Neuronal stem cell (in vitro differentiated cells): ENCODE measurements around the gene PLCXD1. TPM values are rescaled to one million over a fixed set of nuclear protein-coding genes. Genes with fewer than 3 reads are reported as not detected.
"Not testable (repeated sequence)": the region's sequence is repeated elsewhere in the genome, so short reads cannot be mapped to it uniquely, and the experiment has no call there.

Experiments
- DNase-seq: peaks from one replicate; pipeline ENCODE4 v3.0.0-alpha.2; 2013; ENCODE audit warnings: low spot score
- H2AFZ ChIP-seq: one replicate; pipeline ENCODE4 v1.6.1; 2013; ENCODE audit warnings: mild to moderate bottlenecking, low read length, inconsistent platforms
- H2AK5ac ChIP-seq: 2 replicates; pipeline ENCODE4 v1.6.1; 2013; ENCODE audit warnings: low read depth, mild to moderate bottlenecking, inconsistent platforms, low read length, moderate library complexity, mixed read lengths
- H2BK120ac ChIP-seq: 2 replicates; pipeline ENCODE4 v1.6.1; 2013; ENCODE audit warnings: low read depth, mild to moderate bottlenecking, inconsistent platforms, low read length, moderate library complexity, mixed read lengths
- H2BK12ac ChIP-seq: one replicate; pipeline ENCODE4 v1.6.1; 2013; ENCODE audit warnings: low read length, inconsistent platforms
- H2BK15ac ChIP-seq: 2 replicates; pipeline ENCODE4 v1.6.1; 2013; ENCODE audit warnings: mild to moderate bottlenecking, low read length, inconsistent platforms, mixed read lengths
- H2BK5ac ChIP-seq: one replicate; pipeline ENCODE4 v1.6.1; 2013; ENCODE audit warnings: inconsistent platforms, mild to moderate bottlenecking, low read length, moderate library complexity
- H3K14ac ChIP-seq: one replicate; pipeline ENCODE4 v1.6.1; 2013; ENCODE audit warnings: low read length, inconsistent platforms
- H3K18ac ChIP-seq: 2 replicates; pipeline ENCODE4 v1.6.1; 2013; ENCODE audit warnings: low read length, inconsistent platforms
- H3K23ac ChIP-seq: 2 replicates; pipeline ENCODE4 v1.6.1; 2013; ENCODE audit warnings: low read depth, mild to moderate bottlenecking, mixed read lengths, low read length, inconsistent platforms; ENCODE audit not compliant: poor library complexity
- H3K27ac ChIP-seq: replicated peaks from 3 replicates; pipeline ENCODE4 v1.5.1; 2013; ENCODE audit warnings: low read length, inconsistent platforms
- H3K27me3 ChIP-seq, 3 experiments: 2 replicates each; pipeline ENCODE4 v1.6.1; 2013; ENCODE audit warnings: low read length in 3 of 3, mild to moderate bottlenecking in 2 of 3, inconsistent platforms in 1 of 3, low read depth in 1 of 3, mixed read lengths in 1 of 3, moderate library complexity in 1 of 3; ENCODE audit not compliant: control insufficient read depth in 3 of 3, insufficient read depth in 3 of 3
- H3K36me3 ChIP-seq, 2 donors: replicated peaks in 1 of 2; 2 replicates each; pipeline ENCODE4 v1.6.1; 2013; ENCODE audit warnings: low read length in 2 of 2; ENCODE audit not compliant: control insufficient read depth in 2 of 2, insufficient read depth in 2 of 2
- H3K4ac ChIP-seq: 2 replicates; pipeline ENCODE4 v1.6.1; 2013; ENCODE audit warnings: inconsistent platforms, mild to moderate bottlenecking, low read length, moderate library complexity
- H3K4me1 ChIP-seq, 2 donors: 1 replicate in 1 of 2; 2 replicates in 1 of 2; pipeline ENCODE4 v1.6.1; 2013; ENCODE audit warnings: low read length in 2 of 2, low read depth in 1 of 2; ENCODE audit not compliant: control insufficient read depth in 2 of 2, insufficient read depth in 1 of 2
- H3K4me2 ChIP-seq: one replicate; pipeline ENCODE4 v1.6.1; 2013; ENCODE audit warnings: mild to moderate bottlenecking, low read length, inconsistent platforms; ENCODE audit not compliant: insufficient read depth, poor library complexity, severe bottlenecking
- H3K4me3 ChIP-seq, 2 donors: 2 replicates each; pipeline ENCODE4 v1.5.1; 2013; ENCODE audit warnings: low read length in 2 of 2, mild to moderate bottlenecking in 2 of 2, inconsistent platforms in 1 of 2, moderate library complexity in 1 of 2
- H3K79me1 ChIP-seq: one replicate; pipeline ENCODE4 v1.6.1; 2013; ENCODE audit warnings: low read depth, mild to moderate bottlenecking, inconsistent platforms, low read length, moderate library complexity
- H3K9ac ChIP-seq: one replicate; pipeline ENCODE4 v1.6.1; 2013; ENCODE audit warnings: mild to moderate bottlenecking, low read depth, low read length, inconsistent platforms; ENCODE audit not compliant: poor library complexity
- H3K9me3 ChIP-seq, 2 donors: replicated peaks in 1 of 2; 2 replicates each; pipeline versions ENCODE3 to v1.6.1; 2013; ENCODE audit warnings: low read length in 2 of 2, mild to moderate bottlenecking in 2 of 2, inconsistent platforms in 1 of 2, low read depth in 1 of 2, mixed read lengths in 1 of 2, moderate library complexity in 1 of 2; ENCODE audit not compliant: control insufficient read depth in 2 of 2, insufficient read depth in 1 of 2
- H4K8ac ChIP-seq: one replicate; pipeline ENCODE4 v1.6.1; 2013; ENCODE audit warnings: low read depth, mild to moderate bottlenecking, inconsistent platforms, low read length, moderate library complexity
- H4K91ac ChIP-seq: one replicate; pipeline ENCODE4 v1.6.1; 2013; ENCODE audit warnings: low read length, low read depth, mild to moderate bottlenecking, inconsistent platforms; ENCODE audit not compliant: poor library complexity
- WGBS, 2 donors: extraction: QIAGEN DNeasy Blood & Tissue Kit; methylation state at CpG; one replicate each; pipeline ENCODE4 v1.1.7; 2013; ENCODE audit warnings: missing lambda C conversion rate in 2 of 2, mixed read lengths in 1 of 2; ENCODE audit not compliant: insufficient read length in 2 of 2, insufficient replicate concordance in 1 of 2; ENCODE audit errors: extremely low coverage in 2 of 2; 5-methylcytosine and 5-hydroxymethylcytosine counted together
- polyA plus RNA-seq, 2 experiments: library from polyadenylated mRNA; stranded (reverse); fragments of 200-250 nt; gene quantifications; one replicate each; pipeline ENCODE4 v1.2.3, GENCODE V29; 2013

The PLCXD1 gene
- polyA plus RNA-seq (2013, experiment 1 of 2): 32.6 TPM
- polyA plus RNA-seq (2013, experiment 2 of 2): 33.7 TPM

- no peak within 1 kb of the TSS for H4K91ac ChIP-seq
- no CpG with 5 or more reads among the region's 25 CpGs for WGBS, 2 donors
Measured at GRCh38 chrX:281166-281999, at the start of gene PLCXD1. PLCXD1 (plus strand) TSS chrX:281381; CDS start chrX:284188, 2,807 bp downstream.

GRCh38 chrX:231637-232277, 49.4 kb upstream of the PLCXD1 start:
- H3K4ac ChIP-seq, H3K18ac ChIP-seq, H4K8ac ChIP-seq, H3K27ac ChIP-seq, H3K27me3 ChIP-seq, H3K79me1 ChIP-seq, DNase-seq, H3K4me2 ChIP-seq, H3K4me1 ChIP-seq, H2AK5ac ChIP-seq, H3K9me3 ChIP-seq, H2BK5ac ChIP-seq, H3K9ac ChIP-seq, H3K14ac ChIP-seq, H2BK15ac ChIP-seq, H2BK12ac ChIP-seq, H2AFZ ChIP-seq, H3K23ac ChIP-seq, H2BK120ac ChIP-seq, H3K4me3 ChIP-seq, H4K91ac ChIP-seq, H3K36me3 ChIP-seq: not testable (repeated sequence)
- WGBS, 2 donors: no CpG with 5 or more reads among the region's 45 CpGs

More at GRCh38 chrX:281166-281999, at the start of gene PLCXD1:
- peak within 1 kb of the TSS; percentile 96 for H3K18ac ChIP-seq
- H3K4ac ChIP-seq: no peak within 1 kb of the TSS
- peaks cover 0 to 8% of the 10 kb centered on the region in 2 donors for H3K4me1 ChIP-seq
- H3K9me3 ChIP-seq: peaks cover 3 to 8% of the 10 kb centered on the region in 2 donors
- H2AK5ac ChIP-seq: peak within 1 kb of the TSS; percentile 92
- peak within 1 kb of the TSS; percentile 97 for H3K14ac ChIP-seq
- no peak within 1 kb of the TSS for H4K8ac ChIP-seq
- H3K23ac ChIP-seq: peak within 1 kb of the TSS; percentile 73
- peak within 1 kb of the TSS; percentile 81 for H2BK15ac ChIP-seq
- H3K79me1 ChIP-seq: peaks cover 21% of the 10 kb centered on the region
- peak within 1 kb of the TSS; percentile 98 for H3K27ac ChIP-seq
- DNase-seq: peak; percentile 73
- peak within 1 kb of the TSS; percentile 78 for H3K9ac ChIP-seq
- H3K27me3 ChIP-seq: peaks cover 0 to 5% (median 0%) of the 10 kb centered on the region in 3 experiments
- peaks cover 22 to 26% of the 10 kb centered on the region in 2 donors for H3K36me3 ChIP-seq
- peak within 1 kb of the TSS; percentile 67 for H2AFZ ChIP-seq
- H2BK120ac ChIP-seq: peak within 1 kb of the TSS; percentile 61
- peak within 1 kb of the TSS; percentile 73 for H3K4me2 ChIP-seq
- peak within 1 kb of the TSS; percentile 66 for H2BK5ac ChIP-seq
- H2BK12ac ChIP-seq: no peak within 1 kb of the TSS
- H3K4me3 ChIP-seq: peak within 1 kb of the TSS; percentile 56 to 82

GRCh38 chrX:232278-232655, 48.9 kb upstream of the PLCXD1 start:
- H2BK15ac ChIP-seq, H3K4ac ChIP-seq, H3K18ac ChIP-seq, H3K9me3 ChIP-seq, H3K23ac ChIP-seq, H2BK120ac ChIP-seq, H3K36me3 ChIP-seq, DNase-seq, H2AK5ac ChIP-seq, H3K4me3 ChIP-seq, H3K27ac ChIP-seq, H4K91ac ChIP-seq, H2BK12ac ChIP-seq, H3K27me3 ChIP-seq, H3K9ac ChIP-seq, H2BK5ac ChIP-seq, H3K4me2 ChIP-seq, H2AFZ ChIP-seq, H3K79me1 ChIP-seq, H3K4me1 ChIP-seq, H4K8ac ChIP-seq, H3K14ac ChIP-seq: not testable (repeated sequence)
- WGBS, 2 donors: no CpG with 5 or more reads among the region's 42 CpGs

DNA sequence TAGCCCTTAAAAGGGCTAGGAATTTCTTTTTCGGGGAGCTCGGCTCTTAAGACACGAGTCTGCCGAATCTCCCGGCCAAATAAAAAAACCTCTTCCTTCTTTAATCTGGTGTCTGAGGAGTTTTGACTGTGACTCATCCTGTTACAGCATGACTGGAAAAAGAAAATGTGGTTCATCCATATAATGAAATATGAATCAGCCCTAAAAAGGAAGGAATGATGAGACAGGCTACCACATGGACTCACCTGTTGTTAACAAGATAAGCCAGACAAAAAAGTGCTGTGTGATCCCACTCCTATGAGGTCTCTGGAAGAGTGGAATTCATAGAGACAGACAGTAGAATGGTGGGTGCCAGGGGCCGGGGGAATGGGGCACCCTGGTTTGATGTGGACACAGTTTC, 45.0 kb upstream of the PLCXD1 start:
- WGBS, 2 donors: no CpG with 5 or more reads among the region's 6 CpGs
- H3K36me3 ChIP-seq, H2AK5ac ChIP-seq, H3K14ac ChIP-seq, H2BK12ac ChIP-seq, H2BK120ac ChIP-seq, H3K9ac ChIP-seq, H3K4me3 ChIP-seq, H3K9me3 ChIP-seq, H2AFZ ChIP-seq, H3K4ac ChIP-seq, H3K27me3 ChIP-seq, H3K4me2 ChIP-seq, H2BK15ac ChIP-seq, H3K23ac ChIP-seq, H4K8ac ChIP-seq, DNase-seq, H3K79me1 ChIP-seq, H2BK5ac ChIP-seq, H4K91ac ChIP-seq, H3K18ac ChIP-seq, H3K4me1 ChIP-seq, H3K27ac ChIP-seq: not testable (repeated sequence)
